MM.1S (cell line): ENCODE results near the gene F7.

Source experiments
- EZH2 ChIP-seq: fragments of 300-600 bp; sonication (generic); optimal IDR thresholded peaks from 2 replicates; pipeline ENCODE3; 2017; ENCODE audit warnings: low read depth, mild to moderate bottlenecking, antibody characterized with exemption, low read length, mixed read lengths
- TF ChIP-seq, protein P1 (sequence below): fragments of 300-600 bp; sonication (generic); IDR thresholded peaks from 2 replicates; pipeline ENCODE4 v1.5.1; 2016; ENCODE audit warnings: antibody characterized with exemption, low read length, mixed read lengths

DNA sequence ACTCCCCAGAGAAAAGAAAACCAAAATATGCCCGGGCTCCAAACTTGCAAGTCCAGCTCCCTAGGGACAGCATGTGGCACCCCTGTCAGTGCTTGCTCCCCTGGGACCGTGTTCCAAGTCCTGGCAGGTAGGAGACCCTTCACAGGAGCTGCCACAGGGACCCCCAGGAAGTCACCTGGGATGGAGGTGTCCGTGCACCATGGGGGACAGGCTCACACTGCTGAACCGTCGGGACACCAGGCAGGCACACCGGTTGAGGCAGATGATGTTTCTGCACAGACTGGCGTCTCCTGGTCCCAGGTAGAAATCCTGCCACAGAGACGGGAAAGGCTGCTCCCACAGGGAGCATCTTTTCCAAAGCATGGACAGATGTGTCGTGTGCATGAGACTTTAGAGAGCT lies 41.2 kb downstream of the F7 start:
- TF ChIP-seq, protein P1, sequence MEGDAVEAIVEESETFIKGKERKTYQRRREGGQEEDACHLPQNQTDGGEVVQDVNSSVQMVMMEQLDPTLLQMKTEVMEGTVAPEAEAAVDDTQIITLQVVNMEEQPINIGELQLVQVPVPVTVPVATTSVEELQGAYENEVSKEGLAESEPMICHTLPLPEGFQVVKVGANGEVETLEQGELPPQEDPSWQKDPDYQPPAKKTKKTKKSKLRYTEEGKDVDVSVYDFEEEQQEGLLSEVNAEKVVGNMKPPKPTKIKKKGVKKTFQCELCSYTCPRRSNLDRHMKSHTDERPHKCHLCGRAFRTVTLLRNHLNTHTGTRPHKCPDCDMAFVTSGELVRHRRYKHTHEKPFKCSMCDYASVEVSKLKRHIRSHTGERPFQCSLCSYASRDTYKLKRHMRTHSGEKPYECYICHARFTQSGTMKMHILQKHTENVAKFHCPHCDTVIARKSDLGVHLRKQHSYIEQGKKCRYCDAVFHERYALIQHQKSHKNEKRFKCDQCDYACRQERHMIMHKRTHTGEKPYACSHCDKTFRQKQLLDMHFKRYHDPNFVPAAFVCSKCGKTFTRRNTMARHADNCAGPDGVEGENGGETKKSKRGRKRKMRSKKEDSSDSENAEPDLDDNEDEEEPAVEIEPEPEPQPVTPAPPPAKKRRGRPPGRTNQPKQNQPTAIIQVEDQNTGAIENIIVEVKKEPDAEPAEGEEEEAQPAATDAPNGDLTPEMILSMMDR: no peak
- no peak for TF ChIP-seq EZH2
